Left lung (tissue), 10 donors: ENCODE results near the gene SNAP29. TPM values are rescaled to one million over a fixed set of nuclear protein-coding genes. Genes with fewer than 3 reads are reported as not detected.
"Not testable (repeated sequence)": the region's sequence is repeated elsewhere in the genome, so short reads cannot be mapped to it uniquely, and the experiment has no call there.

Experiments used
- ATAC-seq: fragments of 200-7000 bp; cut with Tn5 transposase; one replicate; pipeline ENCODE4 v1.9.1; 2020; ENCODE audit warnings: moderate library complexity
- DNase-seq, 4 donors: peaks; one replicate each; pipeline ENCODE4 v3.0.0-alpha.2; 2013 to 2020
- H3K27ac ChIP-seq, 2 donors: fragments of 200-600 bp; sonication (generic) in 1 of 2; one replicate each; pipeline versions ENCODE4 v1.5.0 to v1.8.0; 2020 to 2021
- H3K27me3 ChIP-seq, 2 donors: fragments of 200-600 bp; sonication (generic) in 1 of 2; one replicate each; pipeline versions ENCODE4 v1.5.0 to v1.8.0; 2020 to 2021
- H3K36me3 ChIP-seq, 2 donors: fragments of 200-600 bp; sonication (generic) in 1 of 2; one replicate each; pipeline versions ENCODE4 v1.5.0 to v1.8.0; 2020 to 2021
- H3K4me1 ChIP-seq, 2 donors: fragments of 200-600 bp; one replicate each; pipeline ENCODE4 v1.8.0; 2021
- H3K4me3 ChIP-seq, 2 donors: fragments of 200-600 bp; sonication (generic) in 1 of 2; one replicate each; pipeline versions ENCODE4 v1.5.0 to v1.8.0; 2020 to 2021; ENCODE audit warnings: mild to moderate bottlenecking in 1 of 2
- H3K9me3 ChIP-seq, 2 donors: fragments of 200-600 bp; sonication (generic) in 1 of 2; one replicate each; pipeline versions ENCODE4 v1.5.0 to v1.8.0; 2020 to 2021
- intact Hi-C, 2 donors: fragments of 100-400 bp; cut with DNase I; formaldehyde crosslinking; loops; one replicate each; pipeline versions ENCODE4 v1.11.2 to v1.14.2; 2022
- polyA plus RNA-seq, 6 donors: library from polyadenylated mRNA; unstranded; fragments of 120-200 nt; gene quantifications; one replicate each; pipeline ENCODE4 v1.2.1, GENCODE V29; 2013; ENCODE audit not compliant: insufficient read length in 6 of 6
- total RNA-seq, 2 donors: library from RNA; stranded (reverse); fragmentation: NEBNext Ultra II Directional; extraction: Animal tissue kit (Norgen Biotek cat#: 25700); gene quantifications; one replicate each; pipeline ENCODE4 v1.2.1, GENCODE V29; 2021
- TF ChIP-seq, protein P1 (sequence below), 2 donors: fragments of 200-600 bp; sonication (generic) in 1 of 2; IDR thresholded peaks; one replicate each; pipeline versions ENCODE4 v1.5.0 to v1.8.0; 2021; ENCODE audit warnings: antibody characterized with exemption in 2 of 2
- donor health status: DM: no; HTN: yes; CAD: no.
- donor health status: DM: no; HTN: no; CAD: no.

Gene SNAP29
- total and polyA plus RNA-seq, 8 donors, result 25.4 to 33.2 (median 29.7) TPM

DNA sequence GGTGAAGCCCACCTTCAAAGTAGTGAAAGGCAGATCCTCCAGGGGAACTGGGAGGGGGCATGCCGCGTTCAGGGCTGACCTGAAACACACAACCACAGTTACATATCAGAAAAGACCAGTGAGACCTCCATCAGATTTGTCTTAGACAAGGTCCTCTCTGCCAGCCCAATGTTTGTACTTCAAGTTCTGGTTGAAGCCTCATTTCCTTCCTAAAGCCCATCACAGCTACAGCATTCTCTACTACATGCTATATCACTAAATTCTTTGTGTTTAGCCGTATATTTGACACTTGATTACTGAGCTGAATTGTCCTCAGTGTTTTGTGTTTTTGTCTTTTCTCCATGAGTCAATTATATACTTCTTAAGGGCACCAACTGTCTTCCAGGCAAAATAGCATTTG is 40.3 kb upstream of the SNAP29 start:
- Histone ChIP-seq H3K9me3 (no peaks in the 10 kb centered on the region), H3K36me3 (peaks cover 0 to 99% of the 10 kb centered on the region in 2 donors)
- no peak for DNase-seq

DNA sequence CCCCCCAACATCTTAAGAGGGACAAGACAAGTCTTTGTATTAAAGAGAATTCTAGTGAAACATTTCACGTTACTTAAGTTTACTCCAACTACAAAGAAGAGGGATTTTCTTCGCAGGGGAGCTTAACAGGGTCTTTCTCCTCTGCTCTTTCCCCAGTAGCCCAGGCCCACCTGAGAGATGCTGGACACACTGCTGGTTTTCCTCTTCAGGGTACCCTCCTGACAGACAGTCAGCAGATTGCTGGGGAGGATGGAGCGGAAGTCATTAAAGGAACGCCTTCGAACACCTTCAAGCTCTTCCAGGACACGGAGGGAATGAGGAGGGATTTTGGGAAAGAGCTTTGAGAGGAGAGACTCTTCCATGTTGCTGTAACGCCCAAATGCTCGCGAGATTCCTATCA is 39.3 kb upstream of the SNAP29 start:
- no peak for ATAC-seq
- no peak overlapping the region for H3K4me3 ChIP-seq
- no peaks in the 10 kb centered on the region for H3K9me3 ChIP-seq
- no peak for DNase-seq
- H3K27ac ChIP-seq, result no peak overlapping the region
- TF ChIP-seq, protein P1, sequence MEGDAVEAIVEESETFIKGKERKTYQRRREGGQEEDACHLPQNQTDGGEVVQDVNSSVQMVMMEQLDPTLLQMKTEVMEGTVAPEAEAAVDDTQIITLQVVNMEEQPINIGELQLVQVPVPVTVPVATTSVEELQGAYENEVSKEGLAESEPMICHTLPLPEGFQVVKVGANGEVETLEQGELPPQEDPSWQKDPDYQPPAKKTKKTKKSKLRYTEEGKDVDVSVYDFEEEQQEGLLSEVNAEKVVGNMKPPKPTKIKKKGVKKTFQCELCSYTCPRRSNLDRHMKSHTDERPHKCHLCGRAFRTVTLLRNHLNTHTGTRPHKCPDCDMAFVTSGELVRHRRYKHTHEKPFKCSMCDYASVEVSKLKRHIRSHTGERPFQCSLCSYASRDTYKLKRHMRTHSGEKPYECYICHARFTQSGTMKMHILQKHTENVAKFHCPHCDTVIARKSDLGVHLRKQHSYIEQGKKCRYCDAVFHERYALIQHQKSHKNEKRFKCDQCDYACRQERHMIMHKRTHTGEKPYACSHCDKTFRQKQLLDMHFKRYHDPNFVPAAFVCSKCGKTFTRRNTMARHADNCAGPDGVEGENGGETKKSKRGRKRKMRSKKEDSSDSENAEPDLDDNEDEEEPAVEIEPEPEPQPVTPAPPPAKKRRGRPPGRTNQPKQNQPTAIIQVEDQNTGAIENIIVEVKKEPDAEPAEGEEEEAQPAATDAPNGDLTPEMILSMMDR (IDR thresholded peaks at IDR 0.05), result no peak
- no peaks in the 10 kb centered on the region for H3K4me1 ChIP-seq
- intact Hi-C loops, result no loop called here
- peaks cover 0 to 99% of the 10 kb centered on the region in 2 donors for H3K36me3 ChIP-seq
- no peaks in the 10 kb centered on the region for H3K27me3 ChIP-seq

More for the DNA sequence above, 40.3 kb upstream of the SNAP29 start:
- intact Hi-C loops, result no loop called here
- Histone ChIP-seq H3K27me3 (no peaks in the 10 kb centered on the region), H3K4me1 (no peaks in the 10 kb centered on the region), H3K4me3 (no peak overlapping the region), H3K27ac (no peak overlapping the region)
- TF ChIP-seq, protein P1 (IDR thresholded peaks at IDR 0.05), result no peak
- ATAC-seq, result no peak

DNA sequence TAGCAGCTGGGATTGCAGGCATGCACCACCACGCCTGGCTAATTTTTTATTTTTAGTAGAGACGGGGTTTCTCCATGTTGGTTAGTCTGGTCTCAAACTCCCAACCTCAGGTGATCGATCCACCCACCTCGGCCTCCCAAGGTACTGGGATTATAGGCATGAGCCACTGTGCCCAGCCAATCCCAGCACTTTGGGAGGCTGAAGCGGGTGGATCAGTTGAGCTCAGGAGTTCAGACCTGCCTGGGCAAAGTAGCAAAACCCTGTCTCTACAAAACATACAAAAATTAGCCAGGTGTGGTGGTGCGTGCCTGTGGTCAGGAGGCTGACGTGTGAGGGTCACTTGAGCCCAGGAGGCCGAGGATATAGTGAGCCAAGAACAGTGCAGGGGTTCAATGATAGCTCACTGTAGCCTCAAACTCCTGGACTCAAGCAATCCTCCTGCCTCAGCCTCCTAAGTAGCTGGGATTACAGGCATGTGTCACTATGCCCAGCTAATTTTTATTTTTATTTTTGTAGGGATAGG is 37.0 kb upstream of the SNAP29 start:
- H3K4me1 ChIP-seq, H3K27ac ChIP-seq, DNase-seq, H3K27me3 ChIP-seq, H3K4me3 ChIP-seq, H3K9me3 ChIP-seq, ATAC-seq, intact Hi-C loops: not testable (repeated sequence)
- H3K36me3 ChIP-seq, result peaks cover 3 to 83% of the 10 kb centered on the region in 2 donors

DNA sequence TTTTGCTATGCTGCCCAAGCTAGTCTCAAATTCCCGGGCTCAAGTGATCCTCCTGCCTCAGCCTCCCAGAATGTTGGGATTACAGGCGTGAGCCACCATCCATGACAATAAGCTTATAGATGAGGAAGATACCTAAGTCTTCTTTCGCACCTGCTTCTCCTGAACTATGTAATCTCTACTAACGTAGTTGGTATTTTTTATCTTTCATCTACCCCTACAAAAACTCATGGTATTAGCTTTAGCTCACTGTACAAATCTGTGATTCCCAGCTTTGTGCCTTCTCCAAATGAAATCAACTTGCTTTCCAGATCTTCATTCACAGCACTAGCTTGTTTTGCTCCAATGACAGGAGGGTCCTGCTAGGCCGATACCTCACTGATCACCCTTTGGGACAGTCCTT is 36.6 kb upstream of the SNAP29 start:
- no peak overlapping the region for H3K27ac ChIP-seq
- H3K9me3 ChIP-seq, result no peaks in the 10 kb centered on the region
- intact Hi-C loops, result no loop called here
- no peaks in the 10 kb centered on the region for H3K27me3 ChIP-seq
- TF ChIP-seq, protein P1 (IDR thresholded peaks at IDR 0.05), result no peak
- no peak overlapping the region for H3K4me3 ChIP-seq
- H3K4me1 ChIP-seq, result no peaks in the 10 kb centered on the region
- peaks cover 3 to 82% of the 10 kb centered on the region in 2 donors for H3K36me3 ChIP-seq
- DNase-seq (no peak), ATAC-seq (no peak)

GRCh38 chr22:20823264-20823663 is 35.5 kb upstream of the SNAP29 start:
- intact Hi-C loops, result no loop called here
- TF ChIP-seq, protein P1 (IDR thresholded peaks at IDR 0.05), result no peak
- Histone ChIP-seq H3K4me3 (no peak overlapping the region), H3K36me3 (peaks cover 3 to 82% of the 10 kb centered on the region in 2 donors), H3K4me1 (no peaks in the 10 kb centered on the region), H3K27me3 (no peaks in the 10 kb centered on the region), H3K27ac (no peak overlapping the region), H3K9me3 (no peaks in the 10 kb centered on the region)
- no peak for DNase-seq
- no peak for ATAC-seq

GRCh38 chr22:20825216-20825615 is 33.6 kb upstream of the SNAP29 start:
- DNase-seq, H3K9me3 ChIP-seq, H3K27ac ChIP-seq, H3K4me3 ChIP-seq, H3K27me3 ChIP-seq, intact Hi-C loops, ATAC-seq, H3K4me1 ChIP-seq: not testable (repeated sequence)
- H3K36me3 ChIP-seq, result peaks cover 3 to 79% of the 10 kb centered on the region in 2 donors
